ENCODE measurements around the gene ECPAS.
"Not testable (repeated sequence)": the region's sequence is repeated elsewhere in the genome, so short reads cannot be mapped to it uniquely, and the experiment has no call there.

The ECPAS gene

GRCh38 chr9:111475195-111475594, 9.0 kb downstream of the ECPAS start:
- no peak for DNase-seq

DNA sequence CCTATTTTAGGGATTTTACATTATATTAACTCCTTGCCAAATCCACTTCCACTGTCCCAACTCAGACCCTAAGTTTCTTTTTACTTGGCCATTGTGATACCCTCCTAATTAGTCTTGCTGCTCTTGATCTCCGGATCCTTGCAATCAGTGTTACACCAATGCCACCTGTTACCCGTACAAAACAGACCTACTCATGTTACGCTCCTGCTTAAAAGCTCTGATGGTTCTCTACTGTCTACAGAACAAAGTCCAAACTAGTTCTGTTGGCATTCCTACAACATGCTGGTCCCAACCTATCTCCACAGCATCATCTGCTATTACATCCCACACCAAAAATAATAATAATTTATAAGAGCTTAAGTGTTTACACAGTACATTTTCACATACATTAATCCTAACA, 9.8 kb downstream of the ECPAS start:
- no peak for DNase-seq

DNA sequence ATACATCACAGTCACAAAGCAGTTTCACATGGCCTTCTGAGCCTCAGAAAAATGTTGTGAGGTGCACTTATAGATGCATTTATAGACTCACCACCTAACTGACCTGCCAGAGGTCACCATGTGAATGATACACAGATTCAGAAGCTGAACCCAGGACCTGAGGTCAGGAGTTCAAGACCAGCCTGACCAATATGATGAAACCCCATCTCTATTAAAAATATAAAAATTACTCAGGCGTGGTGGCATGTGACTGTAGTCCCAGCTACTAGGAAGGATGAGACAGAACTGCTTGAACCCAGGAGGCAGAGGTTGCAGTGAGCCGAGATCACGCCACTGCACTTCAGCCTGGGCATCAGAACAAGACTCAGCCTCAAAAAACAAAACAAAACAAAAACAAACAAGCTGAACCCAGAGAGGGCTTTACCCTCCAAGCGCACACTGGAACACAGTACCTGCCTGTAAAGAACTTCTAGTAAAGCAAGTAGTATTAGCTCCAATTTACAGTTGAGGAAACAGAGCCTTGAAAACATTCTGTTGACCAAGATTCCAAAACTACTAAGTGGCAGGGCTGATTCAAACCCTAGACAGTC, 16.3 kb downstream of the ECPAS start:
- DNase-seq, result no peak

DNA sequence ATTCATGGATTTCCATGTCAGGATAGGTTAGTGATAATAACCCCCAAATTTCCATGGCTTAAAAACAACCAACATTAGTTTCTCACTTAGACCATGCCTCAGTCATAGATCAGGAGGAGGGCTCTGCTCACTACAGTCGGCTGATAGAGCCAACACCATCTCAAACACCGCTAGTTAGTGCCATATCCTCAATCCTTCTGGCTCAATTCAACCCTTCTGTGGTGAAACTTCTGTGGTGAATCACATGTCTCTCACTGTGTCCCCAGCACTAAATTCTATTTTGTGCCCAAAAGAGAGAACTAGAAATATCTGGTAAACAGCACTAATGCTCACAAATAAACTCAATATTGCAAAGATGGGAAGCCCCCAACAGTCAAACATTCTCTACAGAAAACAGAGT, 21.1 kb downstream of the ECPAS start:
- DNase-seq, result no peak

DNA sequence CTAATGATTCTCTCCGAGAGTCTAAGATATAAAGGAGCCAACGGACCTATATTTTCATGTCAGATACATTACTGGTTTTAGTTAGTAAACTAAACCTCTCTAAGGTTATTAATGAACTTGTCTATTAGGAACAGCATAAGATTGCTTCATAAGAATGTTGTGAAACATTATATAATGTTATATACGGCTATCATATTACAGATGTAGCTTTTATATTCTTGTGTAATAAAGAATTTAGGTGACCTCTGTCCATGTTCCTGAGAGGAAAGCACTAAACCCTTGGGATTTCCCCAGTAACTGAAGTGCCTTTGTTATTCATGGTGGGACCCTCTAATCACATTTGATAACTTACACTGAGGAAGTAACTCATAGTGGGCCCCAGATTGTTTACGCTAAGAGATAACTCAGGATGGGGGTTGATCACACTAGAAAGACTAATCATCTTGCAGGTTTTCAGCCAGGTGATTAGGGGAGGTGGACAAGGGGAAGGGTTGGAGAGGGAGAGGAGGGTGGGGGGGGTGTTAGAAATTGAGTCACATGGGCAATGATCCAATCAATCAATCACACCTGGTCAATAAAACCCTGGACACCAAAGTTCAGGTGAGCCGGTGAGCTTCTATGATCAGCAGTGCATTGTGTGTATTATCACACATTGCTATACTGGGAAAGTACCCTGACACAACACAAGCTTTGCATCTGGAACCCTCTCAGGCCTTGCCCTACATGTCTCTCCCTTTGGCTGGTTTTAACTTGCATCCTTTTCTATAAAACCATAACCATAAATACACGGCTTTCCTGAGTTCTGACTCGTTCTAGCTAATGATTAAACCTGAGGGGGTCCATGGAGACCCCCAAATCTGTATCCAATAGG, 25.8 kb downstream of the ECPAS start:
- DNase-seq, result no peak

DNA sequence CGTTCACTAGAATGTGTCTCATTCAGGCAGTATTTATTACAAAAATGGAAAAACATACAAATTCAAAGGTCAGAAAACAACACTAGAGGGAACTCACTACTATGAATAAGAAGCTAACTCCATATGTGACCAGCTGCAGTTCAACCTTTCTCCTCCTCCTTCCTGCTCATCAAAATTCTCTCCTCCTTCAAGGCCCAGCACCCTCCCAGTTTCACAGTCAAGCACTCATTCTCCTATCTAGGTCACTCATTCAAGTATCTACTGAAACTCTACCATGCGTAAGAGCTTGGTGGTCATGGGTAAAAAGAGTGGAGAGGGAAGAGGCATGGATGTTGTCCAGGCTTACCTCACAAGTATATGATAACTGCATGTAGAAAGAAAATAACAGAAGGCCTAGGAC, 27.7 kb downstream of the ECPAS start:
- DNase-seq, result no peak

GRCh38 chr9:111455638-111456037, 28.5 kb downstream of the ECPAS start:
- DNase-seq, result no peak

DNA sequence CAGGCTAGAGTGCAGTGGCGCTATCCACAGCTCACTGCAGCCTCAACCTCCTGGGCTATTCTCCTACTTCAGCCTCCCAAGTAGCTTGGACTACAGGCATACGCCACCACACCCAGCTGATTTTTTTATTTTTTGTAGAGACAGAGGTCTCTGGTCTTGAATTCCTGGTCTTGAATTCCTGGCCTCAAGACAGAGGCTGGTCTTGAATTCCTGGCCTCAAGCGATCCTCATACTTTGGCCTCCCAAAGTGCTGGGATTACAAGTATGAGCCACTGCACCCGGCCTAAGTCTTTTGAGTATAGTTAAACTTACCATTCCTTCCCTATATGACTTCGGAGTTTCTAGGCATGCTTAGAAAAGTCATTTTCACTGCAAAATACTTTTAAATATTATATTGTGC, 29.4 kb downstream of the ECPAS start:
- DNase-seq, result no peak

- no peak for DNase-seq
These were observed 32.6 kb downstream of the ECPAS start for GRCh38 chr9:111451570-111451969.

GRCh38 chr9:111450124-111450523, 34.1 kb downstream of the ECPAS start:
- no peak for DNase-seq

DNA sequence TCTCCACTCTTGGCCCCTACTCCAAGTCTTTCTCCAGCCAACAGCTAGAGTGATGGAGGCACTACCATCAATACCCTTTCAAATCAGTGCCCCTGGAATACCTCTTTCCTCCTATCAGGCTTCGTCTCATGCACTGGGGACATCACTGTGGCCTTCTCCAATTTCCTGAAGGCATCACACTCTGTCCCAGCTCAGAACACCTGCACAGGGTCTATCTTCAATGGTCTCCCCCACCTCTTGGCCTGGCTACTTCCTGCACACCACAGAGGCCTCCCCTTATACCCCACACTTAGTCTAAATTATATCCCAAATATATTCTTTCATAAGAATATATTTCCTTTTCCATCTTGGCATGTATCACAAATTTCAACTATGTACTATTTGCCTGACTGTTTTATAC, 34.5 kb downstream of the ECPAS start:
- DNase-seq, result no peak

DNA sequence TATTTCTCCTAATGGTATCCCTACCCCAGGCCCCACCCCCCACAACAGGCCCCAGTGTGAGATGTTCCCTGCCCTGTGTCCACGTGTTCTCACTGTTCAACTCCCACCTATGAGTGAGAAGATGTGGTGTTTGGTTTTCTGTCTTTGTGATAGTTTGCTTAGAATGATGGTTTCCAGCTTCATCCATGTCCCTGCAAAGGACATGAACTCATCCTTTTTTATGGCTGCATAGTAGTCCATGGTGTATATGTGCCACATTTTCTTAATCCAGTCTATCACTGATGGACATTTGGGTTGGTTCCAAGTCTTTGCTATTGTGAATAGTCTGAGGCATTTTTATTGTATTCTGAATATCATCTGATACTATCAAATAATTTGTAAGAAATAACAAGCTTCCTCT, 38.4 kb downstream of the ECPAS start:
- DNase-seq, result not testable (repeated sequence)

DNA sequence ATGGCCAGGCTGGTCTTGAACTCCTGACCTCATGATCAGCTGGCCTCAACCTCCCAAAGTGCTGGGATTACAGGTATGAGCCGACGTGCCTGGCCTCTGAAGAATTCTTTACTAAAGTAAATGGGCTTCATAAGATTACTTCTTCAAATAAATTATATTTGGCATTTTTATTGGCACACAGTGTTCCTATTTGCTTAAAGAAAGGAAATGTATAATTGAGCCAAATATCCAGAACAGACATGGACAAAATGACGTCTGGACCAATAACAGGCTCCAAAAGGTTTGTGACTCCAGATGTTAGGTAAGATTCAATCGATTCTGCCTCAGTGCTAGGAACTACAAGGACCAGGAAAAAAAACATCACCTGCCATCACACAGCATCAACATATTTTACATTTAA, 40.7 kb downstream of the ECPAS start:
- DNase-seq, result no peak

DNA sequence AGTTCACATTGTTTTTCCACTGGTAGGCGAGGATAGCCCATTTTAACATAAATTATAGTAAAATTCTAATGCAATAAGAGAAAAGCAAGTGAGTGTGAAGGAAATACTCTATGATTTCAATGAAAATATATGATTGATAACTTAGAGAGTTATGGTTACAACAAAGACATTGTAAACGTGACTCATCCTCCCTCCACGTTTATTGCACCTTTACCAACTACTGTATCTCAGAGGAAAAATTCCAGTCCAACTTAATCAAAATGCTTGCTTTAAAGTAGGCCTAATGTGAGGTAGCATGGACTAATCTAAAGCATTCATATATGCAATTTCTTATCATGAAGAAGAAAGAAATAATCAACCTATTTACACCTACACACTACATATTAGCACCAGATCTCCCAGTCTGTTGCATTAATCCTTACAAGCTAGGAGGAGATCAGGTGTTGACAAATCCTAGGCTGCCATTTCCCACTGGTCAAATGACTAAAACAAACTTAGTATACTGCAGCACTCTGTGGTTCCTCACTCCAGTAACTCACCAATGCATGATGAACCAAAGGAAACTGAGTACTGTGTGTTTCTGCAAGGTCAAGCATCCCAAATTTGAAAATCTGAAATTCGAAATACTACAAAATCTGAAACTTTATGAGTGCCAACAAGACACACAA, 41.7 kb downstream of the ECPAS start:
- DNase-seq, result no peak

- no peak for DNase-seq
These were observed 44.0 kb downstream of the ECPAS start for GRCh38 chr9:111440226-111440625.

DNA sequence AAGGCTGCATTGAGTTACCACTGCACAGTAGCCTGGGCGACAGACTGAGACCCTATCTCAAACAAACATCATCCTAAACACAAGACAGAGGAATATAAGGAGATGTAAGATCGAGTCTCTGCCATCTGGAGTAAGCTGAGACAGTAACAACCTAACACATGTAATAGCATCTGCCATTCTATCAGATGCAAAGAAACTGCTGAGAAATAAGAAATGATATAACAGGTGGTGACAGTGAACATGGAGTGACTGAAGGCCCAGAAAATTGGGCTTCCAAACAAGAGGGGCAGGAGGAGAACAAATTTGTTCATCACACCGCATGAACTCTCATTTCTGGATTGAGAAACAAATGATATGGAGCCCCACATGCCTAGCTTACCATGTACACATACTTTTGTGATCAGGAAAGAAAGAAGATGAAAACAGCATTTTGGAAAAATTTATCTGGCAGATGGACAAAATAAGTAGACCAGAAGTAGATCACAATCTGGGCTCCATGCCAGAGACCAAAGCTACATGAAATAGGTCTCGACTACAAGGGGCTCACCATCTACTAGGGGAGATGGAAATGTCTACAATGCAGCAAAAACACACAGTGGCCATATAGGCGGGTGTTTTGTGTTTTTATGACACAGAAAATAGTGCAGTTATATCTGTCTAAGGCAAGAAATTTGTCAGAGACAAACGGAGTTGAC, 45.5 kb downstream of the ECPAS start:
- no peak for DNase-seq

- DNase-seq, result no peak
These were observed 47.6 kb downstream of the ECPAS start for GRCh38 chr9:111436571-111436970.

- DNase-seq, result no peak
These were observed 51.1 kb downstream of the ECPAS start for GRCh38 chr9:111433082-111433481.

DNA sequence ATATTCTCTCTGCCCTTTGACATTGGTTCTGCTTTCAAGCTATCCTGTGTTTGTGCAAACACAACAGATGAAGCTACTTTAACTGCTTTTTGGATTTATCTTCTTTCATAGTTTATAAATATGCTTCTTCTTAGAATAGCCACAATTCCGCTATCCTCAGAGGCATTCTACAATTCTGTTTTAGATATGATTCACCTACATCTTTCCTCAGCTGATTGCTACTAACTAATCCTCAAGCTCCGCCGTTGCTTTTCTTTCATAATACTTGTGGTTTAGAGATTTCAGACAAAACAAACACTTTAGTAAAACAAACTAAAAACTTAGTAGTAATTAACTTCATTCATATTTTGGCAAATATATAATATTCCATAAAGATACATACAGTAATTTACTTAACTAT, 52.5 kb downstream of the ECPAS start:
- DNase-seq, result peak; percentile 22

GRCh38 chr9:111429175-111429574, 55.0 kb downstream of the ECPAS start:
- no peak for DNase-seq

DNA sequence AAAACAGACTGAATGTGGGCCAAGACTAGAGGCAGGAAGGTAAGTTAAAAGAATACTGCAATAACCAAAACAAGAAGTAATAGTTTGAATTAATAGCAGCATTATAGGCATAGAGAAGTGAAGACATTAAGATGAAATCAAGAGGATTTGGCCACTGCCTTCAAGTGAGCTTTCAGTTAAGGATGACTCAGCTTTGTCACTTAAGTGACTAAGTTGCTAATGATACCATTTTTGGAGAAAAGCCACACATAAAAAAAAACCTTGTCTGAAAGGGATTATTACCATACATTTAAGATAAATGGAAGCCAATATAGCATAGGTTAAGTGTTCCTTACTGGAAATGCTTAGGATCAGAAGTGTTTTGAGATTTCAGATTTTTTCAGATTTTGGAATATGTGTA, 57.0 kb downstream of the ECPAS start:
- DNase-seq, result peak; percentile 79

DNA sequence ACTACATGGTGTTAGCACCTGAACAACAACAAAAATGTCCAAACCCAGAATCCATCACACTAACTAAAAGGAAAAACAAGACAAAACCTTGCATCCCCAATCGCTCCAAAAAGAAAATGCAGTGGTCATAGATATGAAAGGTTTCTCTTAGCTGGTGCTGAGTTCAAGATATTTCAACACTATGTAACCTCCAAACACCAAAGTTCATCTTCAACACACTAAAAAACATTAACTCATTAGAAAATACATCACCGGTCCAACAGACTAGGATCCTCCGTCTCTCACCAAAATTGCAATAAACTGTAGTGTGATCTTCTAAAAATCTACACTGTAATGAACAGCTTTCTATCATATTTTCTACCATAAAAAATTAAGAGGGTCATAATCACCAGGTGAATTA, 60.8 kb downstream of the ECPAS start:
- no peak for DNase-seq

DNA sequence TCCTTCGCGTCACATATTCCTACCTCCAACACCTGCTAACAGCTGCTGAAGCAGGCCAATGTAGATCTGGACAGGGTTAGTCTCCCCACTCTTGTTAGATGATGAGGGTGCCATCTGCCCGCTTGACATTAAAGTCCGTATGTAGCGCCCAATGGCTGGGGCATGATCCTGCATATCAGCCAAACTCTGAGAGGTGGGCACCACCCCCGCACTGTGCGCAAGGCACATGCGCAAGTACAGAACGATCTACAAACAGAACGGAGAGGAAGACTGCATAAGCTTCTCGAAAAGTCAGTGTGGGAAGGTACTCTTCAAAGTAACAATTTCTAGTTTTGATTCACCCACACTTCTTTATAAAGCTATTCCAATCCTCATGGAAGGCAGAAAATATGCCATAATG, 69.8 kb downstream of the ECPAS start:
- DNase-seq, result no peak

- no peak for DNase-seq
These were observed 70.2 kb downstream of the ECPAS start for GRCh38 chr9:111413996-111414395.
